B cell (primary cell): ENCODE results near the gene THSD4.

Experiments
- CTCF ChIP-seq: fragments of 200-600 bp; IDR thresholded peaks from one replicate; pipeline ENCODE4 v1.8.0; 2022; ENCODE audit warnings: antibody characterized with exemption, mild to moderate bottlenecking
- EZH2 ChIP-seq: IDR thresholded peaks from 2 replicates; pipeline ENCODE4 v1.6.1; 2012; ENCODE audit warnings: borderline replicate concordance, low read depth, mild to moderate bottlenecking, moderate library complexity, low read length; ENCODE audit not compliant: insufficient read depth, poor library complexity, severe bottlenecking

GRCh38 chr15:71440489-71441110, 325.3 kb downstream of the THSD4 start:
- peak; percentile 46 for TF ChIP-seq CTCF
- TF ChIP-seq EZH2 = no peak
